ENCODE data around the gene MCM9.

Gene MCM9

GRCh38 chr6:118934461-118935330, at the start of gene MCM9:
Gene MCM9 (minus strand): TSS chr6:118935159. CDS start chr6:118931723, 3,436 bp downstream.
- peak; percentile 96 for DNase-seq

DNA sequence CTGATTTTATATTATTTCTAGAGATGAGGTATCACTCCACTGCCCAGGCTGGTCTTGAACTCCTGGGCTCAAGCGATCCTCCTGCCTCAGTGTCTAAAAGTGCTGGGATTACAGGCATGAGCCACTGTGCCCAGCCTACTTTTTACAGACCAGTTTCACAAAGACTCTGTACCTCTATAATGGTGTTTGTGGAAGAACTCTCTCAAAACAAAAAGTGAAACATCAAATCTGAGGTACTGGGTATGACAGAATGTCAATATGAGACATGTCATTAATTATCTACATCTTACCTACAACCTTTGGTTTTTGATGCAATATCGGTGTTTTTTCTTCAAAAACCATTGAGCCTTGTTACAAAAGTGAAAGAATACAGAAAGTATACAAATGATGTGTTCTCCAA, 49.4 kb upstream of the MCM9 start:
- DNase-seq = no peak

- no peak for DNase-seq
These were observed 47.6 kb upstream of the MCM9 start for GRCh38 chr6:118982575-118982911.

DNA sequence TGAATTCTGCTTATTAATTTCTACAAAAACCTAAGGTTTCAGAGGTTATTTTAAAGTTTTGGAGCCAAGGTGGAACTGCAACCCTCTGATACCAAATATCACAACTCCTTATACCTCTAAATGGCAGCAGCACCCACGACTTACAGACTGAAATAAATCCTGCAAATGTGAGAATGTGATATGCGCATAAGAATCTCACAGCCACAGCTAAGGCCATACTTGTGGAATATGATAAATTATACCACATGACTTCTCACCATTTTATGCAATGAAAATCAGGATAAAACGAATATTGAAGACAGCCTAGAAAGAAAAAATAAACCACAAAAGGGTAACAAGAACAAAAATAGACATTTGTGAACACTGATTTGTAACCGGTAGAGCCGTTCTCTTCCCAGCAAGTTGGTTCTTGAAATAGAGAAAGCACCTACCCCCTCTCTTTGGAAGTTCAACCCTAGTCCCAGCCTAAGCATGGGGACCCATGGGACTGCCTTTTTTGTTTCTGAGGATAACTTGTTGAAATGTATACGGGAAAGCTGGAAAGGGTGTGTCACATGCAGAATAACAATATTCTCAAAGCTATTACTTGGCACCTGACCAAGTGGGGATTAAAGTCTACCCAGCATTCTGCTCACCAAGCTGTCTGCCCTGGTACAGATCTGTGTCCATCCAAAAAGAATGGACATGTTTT, 47.1 kb upstream of the MCM9 start:
- DNase-seq = no peak

DNA sequence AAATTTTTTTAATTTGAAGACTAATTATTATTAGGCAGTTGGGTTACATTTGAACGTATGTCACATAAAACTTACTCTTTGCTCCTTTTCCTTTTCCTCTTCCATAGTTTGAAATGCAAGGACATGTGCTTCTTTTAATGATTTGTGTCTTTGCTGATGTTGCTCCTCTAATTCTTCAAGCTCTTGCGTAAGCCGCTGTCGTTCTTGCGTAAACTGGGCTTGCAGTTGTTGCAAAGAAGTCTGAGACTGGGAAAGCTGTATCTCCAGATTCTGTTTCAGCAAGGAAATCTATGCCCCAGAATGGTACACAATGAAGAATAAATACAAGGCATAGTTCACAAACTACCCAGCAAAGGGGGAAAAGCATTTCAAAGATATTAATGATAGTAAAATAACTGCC, 45.1 kb upstream of the MCM9 start:
- DNase-seq = no peak

DNA sequence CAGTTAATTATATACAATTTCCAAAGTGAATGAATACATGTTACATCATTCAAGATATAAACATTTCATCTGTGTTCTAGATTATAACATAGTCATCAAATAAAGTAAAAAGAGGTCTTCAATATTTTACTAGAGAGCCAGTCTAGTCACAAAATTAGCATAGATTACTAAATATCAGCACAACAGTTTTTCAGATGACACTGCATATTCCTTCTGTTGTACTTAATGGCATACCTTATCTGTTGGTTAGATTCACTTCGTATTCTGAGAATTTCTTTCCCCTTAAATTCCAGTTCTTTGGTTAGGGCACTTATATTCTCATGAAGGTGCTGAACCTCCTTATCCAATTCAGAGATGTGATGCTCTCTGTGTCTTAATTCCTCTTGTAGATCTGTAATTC, 39.8 kb upstream of the MCM9 start:
- no peak for DNase-seq

- DNase-seq = no peak
These were observed 36.7 kb upstream of the MCM9 start for GRCh38 chr6:118971682-118972081.

GRCh38 chr6:118970866-118971265, 35.9 kb upstream of the MCM9 start:
- no peak for DNase-seq

GRCh38 chr6:118968416-118968815, 33.5 kb upstream of the MCM9 start:
- DNase-seq = peak; percentile 48

DNA sequence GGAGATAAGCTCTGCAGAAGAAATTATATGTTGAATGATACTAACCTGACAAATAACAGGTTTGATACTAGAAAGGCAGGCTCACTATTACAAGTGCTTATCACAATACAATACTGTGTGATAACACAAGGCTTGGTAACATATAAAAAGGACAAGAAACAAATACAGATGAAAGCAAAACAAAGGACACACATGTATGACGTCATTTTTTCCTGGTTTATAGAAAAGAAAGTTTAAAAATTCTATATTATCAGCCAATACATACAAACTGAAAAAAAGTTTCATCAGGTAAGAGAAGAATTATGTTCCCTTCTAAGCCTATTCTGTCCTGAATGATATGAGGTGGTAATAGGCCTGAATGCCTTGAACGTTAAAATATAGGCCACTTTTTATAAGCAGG, 32.3 kb upstream of the MCM9 start:
- DNase-seq = no peak

DNA sequence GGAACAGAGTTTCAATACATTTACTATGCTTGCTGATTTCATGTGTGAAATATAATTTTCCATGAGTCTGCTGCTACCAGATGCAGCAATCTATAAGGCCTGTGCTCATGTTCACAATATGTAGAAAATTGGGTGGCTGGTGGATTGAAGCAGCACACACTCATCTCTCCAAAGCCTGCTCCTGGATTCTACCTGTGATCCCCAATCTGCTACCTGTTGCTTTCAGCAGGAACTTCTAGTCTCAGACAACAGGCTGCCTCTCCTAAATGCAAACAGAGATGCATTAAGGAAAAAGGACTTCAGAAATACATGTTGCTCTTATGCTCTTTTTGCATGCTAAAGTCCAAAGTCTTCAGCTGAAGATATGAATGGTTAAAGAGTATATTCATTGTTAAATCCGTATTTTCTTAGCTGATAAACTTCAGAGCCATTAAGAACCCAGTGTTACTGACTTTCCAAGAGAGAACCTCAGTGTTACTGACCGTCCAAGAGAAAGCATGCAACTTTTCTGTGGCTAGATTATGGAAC, 30.9 kb upstream of the MCM9 start:
- no peak for DNase-seq

GRCh38 chr6:118965371-118965770, 30.4 kb upstream of the MCM9 start:
- DNase-seq = no peak

- peak; percentile 11 for DNase-seq
These were observed 28.0 kb upstream of the MCM9 start for GRCh38 chr6:118963003-118963402.

DNA sequence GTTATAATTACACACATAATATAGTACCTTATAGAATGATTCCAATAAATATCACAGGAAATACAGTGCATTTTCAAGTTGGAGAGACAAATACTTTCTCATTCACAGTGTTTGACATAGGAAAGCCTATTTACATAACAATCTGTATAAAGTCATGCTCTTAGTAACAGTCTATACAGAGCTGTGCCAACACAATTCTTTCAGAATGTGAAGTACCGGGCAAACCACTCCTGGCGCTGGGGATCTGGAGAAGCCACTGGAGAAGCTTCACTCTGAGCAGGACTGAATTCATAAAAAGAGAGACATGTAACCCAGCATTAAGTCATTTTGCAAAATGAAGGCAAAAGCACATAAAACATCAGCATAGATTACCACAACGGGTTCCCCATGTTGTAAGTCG, 24.9 kb upstream of the MCM9 start:
- peak; percentile 46 for DNase-seq

- no peak for DNase-seq
These were observed 18.4 kb upstream of the MCM9 start for GRCh38 chr6:118953391-118953790.

- no peak for DNase-seq
These were observed 17.7 kb upstream of the MCM9 start for GRCh38 chr6:118952683-118953082.

DNA sequence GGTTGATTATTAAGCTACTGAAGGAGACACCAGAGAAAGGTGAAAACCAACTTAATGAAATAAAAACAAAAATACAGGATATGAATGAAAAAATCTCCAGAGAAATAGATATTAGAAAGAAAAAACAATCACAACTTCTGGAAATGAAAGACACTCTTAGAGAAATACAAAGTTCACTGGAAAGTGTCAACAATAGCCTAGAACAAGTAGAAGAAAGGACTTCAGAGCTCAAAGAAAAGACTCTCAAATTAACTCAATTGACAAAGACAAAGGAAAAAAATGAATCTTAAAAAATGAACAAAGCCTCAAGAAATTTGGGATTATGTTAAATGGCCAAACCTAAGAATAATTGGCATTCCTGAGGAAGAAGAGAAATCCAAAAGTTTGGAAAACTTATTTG, 10.3 kb upstream of the MCM9 start:
- no peak for DNase-seq

- DNase-seq = no peak
These were observed 5.8 kb upstream of the MCM9 start for GRCh38 chr6:118940770-118941169.

DNA sequence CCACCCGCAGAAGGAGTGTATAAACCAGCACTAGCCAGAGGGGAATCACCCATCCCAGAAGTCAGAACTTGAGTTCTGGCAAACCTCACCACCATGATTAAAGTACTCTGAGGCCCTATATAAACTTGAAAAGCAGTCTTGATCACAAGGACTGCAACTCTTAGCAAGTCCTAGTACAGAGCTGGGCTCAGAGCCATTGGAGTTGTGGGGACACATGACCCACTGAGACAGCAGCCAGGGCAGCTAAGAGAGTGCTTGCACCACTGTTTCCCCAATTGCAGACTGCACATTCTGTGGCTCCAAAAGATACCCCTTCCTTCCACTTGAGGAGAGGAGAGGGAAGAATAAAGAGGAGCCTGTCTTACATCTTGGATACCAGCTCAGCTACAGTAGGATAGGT, 4.7 kb upstream of the MCM9 start:
- DNase-seq = no peak

DNA sequence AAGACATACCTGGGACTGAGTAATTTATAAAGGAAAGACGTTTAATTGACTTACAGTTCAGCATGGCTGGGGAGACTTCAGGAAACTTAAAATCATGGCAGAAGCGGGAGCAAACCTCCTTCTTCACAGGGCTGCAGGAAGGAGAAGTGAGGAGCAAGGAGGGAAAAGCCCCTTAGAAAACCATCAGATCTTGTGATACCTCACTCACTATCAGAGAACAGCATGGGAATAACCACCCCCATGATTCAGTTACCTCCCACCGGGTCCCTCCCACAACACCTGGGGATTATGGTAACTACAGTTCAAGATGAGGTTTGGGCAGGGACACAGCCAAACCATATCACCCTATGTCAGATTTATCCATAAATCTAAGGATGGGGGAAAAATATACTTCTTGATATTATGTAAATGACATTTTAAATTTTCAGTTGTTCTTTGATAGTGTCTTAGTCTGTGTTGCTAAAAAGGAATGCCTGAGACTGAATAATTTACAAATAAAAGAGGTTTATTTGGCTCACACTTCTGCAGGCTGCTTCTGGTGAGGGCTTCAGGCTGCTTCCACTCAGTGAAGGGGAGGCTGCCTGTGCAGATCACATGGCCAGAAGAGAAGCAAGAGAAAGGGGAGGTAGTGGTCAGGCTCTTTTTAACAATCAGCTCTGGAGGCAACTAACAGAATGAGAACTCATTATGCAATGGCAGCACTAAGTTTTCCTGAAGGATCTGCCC, 1.2 kb upstream of the MCM9 start:
- DNase-seq = no peak

DNA sequence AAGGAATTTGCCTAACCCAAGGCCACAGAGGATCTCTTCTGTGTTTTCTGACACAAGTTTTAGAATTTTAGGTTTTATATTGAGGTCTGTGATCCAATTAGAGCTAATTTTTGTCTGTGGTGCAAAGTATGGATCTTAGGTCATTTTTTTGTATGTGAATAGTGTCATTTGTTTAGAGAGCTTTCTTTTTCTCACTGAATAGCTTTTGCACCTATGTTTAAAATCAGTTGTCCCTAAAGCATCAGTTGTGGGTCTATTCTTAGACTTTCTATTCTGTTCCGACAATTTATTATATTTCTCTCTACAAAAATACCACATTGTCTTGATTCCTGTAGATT, 341 bp upstream of the MCM9 start:
- no peak for DNase-seq

- DNase-seq = no peak
These were observed 1.0 kb downstream of the MCM9 start for GRCh38 chr6:118933855-118934460.

- peak; percentile 66 for DNase-seq
These were observed 2.5 kb downstream of the MCM9 start for GRCh38 chr6:118932421-118932820.
